GM10847 (cell line): ENCODE measurements around the gene BPIFB2.

Source experiments
- POLR2A ChIP-seq: IDR thresholded peaks from 2 replicates; pipeline ENCODE4 v1.6.1; 2011; ENCODE audit not compliant: insufficient read length; ENCODE audit errors: extremely low read depth

BPIFB2 gene

DNA sequence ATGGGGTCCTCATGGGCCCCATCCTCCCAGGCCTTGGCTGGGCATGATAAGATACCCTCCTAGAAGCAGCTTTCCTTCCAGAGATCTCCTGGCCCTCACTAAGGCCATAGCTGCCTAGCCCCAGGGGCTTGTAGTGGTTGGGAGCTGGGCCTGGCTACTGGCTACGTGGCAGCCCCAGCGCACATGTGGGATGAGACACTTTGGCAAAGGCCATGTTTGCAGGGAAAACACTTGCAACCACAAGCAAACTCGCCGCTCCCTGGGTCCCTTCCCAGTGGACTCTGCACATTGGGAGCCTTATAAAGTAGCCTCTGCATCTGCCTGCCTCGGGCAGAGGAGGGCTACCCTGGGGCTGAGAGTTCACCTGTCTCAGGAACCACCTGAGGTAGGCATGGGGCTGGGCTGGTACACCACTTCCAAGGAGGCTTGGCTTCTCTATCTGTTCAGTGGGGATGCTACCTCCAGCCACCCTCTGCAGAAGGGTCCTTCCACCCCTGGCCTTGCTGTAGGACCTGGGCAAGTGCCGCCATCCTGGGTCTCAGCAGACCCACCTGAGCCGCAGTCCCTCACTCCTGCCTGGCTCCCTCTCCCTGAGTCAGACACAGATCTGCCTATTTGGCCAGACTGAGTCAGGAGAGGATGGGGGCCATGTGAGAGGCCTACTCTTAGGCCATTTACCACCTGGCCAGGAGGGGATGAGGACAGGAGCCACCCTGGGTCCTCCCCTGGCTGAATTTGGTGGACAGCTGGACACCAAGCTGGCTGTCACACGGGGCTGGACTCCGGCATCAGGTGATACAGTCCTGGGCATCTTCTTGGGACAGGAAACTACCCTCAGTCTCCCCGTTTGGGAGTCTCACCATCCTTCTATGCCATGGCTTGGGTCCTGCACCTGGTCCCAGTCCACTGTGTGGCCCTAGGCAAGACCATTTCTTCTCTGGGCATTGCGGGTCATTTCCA lies at the start of gene BPIFB2:
TSS of gene BPIFB2 (plus strand) at position 329 of the 960 bp plus-strand sequence. CDS start 871 bp downstream, outside the sequence.
- no peak for TF ChIP-seq POLR2A

GRCh38 chr20:32958574-32958973 lies 48.9 kb upstream of the BPIFB2 start:
- no peak for TF ChIP-seq POLR2A

DNA sequence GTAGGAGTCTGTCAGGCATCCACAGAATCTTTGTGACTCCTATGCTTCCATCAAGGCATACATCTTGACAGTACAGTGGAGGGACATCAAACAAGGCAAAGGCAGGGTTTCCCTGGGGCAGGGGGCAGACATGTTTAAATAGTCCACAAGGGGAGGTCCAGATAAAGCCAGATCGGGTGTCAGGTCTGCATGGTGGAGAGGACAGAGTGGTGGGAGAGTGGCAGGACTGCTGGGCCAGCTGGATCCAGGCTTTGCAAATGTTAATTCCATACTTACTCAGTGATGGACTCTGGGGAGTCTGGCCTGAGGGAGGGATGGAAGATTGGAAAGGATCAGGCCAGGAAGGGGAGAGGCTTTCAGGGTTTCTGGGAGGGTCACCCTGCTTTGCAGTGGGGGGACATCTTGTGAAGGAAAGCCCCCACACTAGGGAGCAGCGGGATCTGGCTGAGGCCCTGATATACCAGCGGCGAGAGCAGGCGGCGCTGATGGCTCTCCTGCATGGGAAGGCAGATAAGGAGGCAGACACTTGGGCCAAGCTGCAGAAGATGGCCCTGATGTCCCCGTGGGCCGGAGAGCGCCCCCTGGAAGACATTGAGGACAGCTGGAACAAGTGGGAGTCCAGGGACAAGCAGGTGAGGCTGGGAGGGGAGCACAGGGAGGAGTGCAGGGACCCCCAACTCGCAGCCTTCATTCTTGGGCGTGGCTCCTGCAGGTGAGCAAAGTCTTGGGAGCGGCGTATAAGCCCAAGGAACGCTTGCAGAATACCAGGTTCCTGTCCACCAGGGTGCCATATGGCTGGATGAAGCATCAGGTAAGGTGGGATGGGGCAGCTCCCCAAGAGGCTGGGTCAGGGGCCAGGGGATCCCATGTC lies 47.9 kb upstream of the BPIFB2 start:
- no peak for TF ChIP-seq POLR2A

DNA sequence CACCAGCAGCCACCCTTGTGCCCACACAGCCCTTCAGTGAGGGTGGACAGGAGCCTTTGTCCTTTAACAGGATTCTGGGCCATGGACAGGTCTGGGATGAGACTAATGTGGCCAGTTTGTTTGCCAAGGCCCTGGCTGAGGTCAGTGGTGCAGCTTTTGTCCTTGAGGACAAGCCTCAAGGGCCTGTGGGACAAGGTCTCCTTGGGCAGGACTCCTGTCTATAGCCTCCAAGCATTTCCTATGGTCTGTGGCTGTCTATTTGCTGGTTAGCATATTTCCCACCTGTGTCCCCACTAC lies 47.3 kb upstream of the BPIFB2 start:
- TF ChIP-seq POLR2A = no peak

DNA sequence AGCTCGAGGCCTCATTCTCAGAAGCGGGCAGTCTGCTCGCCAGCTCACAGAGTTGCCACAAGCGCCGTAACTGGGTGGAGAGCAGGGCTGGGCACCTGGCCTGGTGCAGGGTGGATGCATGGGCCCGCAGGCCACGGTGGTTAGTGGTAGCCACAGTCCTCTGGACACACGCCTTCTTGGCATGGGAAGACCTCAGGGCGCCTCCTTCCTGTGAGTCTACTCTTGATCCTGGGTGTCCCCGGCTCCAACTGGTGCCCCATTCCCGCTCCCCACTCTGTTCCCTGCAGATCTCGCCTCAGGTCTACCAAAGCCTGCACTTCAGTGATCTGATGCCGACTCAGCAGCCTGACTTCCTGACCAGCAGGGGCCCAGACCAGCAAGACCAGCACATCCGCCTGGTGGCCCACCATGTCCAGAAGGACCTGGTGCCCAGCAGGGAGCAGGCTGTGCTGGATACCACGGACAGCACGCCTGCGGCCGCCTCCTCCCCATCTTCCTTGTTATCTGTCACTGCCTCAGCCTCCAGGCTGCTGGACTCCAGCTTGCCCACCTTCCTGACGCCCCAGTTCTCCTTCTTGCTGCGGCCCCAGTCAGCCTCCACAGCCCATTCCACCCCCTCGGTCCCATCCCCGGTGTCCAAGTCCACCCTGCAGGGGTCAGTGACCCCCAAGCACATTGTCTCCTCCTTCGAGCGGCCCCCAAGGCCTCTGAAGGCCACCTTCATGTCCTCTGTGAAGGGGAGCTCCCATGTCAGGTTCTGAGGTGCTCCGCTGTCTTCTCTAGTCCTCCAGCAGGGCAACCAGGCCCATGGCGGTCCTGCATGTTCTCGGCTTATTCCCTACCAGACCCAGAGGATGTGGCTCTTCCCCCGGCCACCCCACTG lies 46.4 kb upstream of the BPIFB2 start:
- TF ChIP-seq POLR2A = no peak

DNA sequence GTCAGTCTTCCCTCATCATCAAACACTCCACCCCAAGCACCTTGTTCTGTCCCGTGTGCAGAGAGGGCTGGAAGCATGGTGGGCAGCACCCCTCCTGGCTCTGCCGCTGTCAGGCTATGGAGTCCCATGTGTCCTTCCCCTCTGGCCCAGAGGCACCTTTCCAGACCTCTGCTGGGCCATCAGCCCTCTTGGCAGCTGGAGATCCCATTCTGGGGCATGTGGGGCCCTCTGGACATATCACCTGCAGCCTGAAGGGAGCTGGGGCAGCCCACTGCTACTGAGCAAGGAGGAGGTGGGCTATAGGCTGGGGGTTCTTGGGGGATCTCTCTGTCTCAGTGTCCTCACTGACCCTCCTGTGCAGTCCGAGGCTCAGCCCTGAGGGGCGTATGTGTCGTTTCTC lies 45.5 kb upstream of the BPIFB2 start:
- no peak for TF ChIP-seq POLR2A

DNA sequence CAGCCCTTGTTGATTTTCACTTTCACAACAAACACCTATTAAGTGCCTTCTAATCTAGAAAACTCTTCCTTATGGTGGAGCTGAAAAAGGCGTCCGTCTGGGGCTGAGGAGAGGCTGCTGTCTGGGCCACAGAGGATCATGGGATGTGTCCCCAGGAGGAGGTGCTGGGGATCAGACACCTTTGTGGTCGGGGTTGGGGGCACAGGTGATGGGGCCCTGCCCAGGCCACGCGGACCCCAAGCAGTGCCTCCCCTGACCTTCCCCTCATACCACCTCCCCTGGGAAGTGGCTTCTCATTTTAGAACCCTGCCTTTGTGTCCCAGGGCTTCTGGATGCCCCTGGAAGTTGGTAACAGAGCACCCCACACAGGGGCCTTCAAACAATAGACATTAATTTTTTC lies 44.3 kb upstream of the BPIFB2 start:
- TF ChIP-seq POLR2A = no peak

DNA sequence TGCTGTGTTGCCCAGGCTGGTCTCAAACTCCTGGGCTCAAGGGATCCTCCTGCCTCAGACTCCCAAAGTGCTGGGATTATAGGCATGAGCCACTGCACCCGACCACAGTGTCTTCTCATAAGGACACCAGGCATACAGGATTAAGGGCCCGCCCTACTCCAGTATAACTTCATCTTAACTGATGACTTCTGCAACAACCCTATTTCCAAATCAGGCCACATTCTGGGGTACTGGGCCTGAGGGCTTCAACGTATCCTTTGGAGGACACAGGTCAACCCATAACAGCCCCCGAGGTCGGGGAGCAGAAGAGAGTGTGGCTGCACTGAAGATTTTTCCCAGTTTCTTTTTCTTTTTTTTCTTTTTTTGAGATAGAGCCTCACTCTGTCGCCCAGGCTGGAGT lies 42.9 kb upstream of the BPIFB2 start:
- no peak for TF ChIP-seq POLR2A

- TF ChIP-seq POLR2A = no peak
These were observed 42.4 kb upstream of the BPIFB2 start for GRCh38 chr20:32965115-32965514.

- no peak for TF ChIP-seq POLR2A
These were observed 41.7 kb upstream of the BPIFB2 start for GRCh38 chr20:32965581-32966373.

DNA sequence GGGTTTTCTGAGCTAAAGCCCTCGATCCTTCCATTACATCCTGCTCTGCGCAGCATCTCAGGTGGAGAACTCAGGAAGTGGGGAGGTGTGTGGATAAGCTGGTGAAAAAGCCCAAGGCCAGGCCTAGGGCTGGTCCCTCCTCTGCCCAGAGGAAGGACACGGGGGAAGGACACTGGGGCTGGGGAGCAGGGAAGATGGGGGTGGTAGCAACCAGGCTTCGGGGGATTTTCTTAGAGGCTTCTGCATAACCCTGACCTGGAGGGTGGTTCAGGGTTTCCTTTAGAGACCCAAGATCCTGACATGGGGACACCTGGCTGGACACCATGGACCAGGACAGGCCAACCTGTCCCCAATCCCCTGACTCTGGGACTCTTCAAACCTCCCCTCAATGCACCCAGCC lies 41.1 kb upstream of the BPIFB2 start:
- no peak for TF ChIP-seq POLR2A

GRCh38 chr20:32966881-32967781 lies 40.4 kb upstream of the BPIFB2 start:
- TF ChIP-seq POLR2A = no peak

DNA sequence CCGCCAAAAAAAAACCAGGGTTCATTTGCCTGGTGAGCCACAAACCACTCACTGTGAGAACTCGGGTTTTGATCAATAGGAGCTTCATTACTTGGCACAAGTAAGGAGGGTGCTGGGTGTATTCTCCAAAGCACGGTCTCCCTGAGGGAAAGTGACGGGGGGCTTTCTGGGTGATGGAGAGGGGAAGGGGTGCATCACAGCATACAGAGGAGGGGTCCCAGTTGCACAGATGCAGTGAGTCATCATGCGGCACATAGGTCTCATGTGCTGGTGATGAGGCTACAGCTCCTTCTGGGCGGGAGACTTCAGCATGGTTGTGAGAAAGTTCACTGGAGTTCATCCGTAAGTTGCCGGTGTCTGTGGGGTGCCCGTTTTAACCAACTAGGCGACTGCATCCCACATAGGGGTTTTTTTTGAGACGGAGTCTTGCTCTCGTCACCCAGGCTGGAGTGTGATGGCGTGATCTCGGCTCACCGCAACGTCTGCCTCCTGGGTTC lies 39.5 kb upstream of the BPIFB2 start:
- TF ChIP-seq POLR2A = no peak

DNA sequence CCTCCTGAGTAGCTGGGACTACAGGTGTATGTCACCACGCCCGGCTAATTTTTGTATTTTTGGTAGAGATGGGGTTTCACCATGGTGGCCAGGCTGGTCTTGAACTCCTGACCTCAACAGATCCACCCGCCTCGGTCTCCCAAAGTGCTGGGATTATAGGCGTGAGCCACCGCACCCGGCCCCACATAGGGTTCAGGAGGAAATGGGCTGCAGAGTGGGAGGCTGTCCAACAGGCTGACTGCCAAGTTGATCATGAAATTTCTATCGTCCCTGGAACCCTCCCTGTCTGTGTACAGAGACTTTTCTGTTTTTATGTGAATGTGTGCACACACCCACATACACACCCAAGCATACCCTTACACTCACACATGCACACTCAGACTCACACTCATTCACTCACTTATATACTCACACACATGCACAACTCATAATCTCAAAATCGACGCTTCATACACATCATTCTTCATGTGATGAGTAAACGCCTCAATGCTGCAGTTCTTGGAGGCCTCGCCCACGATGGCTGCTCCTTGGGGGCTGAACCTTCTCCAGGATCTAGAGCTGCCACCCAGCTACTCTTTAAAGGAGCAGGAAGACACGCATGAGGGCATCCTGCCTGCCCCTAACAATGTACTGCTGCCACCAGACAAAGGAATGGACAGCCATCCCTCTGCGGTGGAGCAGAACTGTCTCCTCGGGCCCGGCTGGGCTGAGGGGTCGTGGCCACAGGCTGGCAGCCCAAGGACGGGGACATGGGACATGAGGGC lies 38.8 kb upstream of the BPIFB2 start:
- no peak for TF ChIP-seq POLR2A
